GM18519 (cell line): ENCODE results near the gene ANP32B.

ENCODE experiments used
- ATAC-seq: cut with Tn5 transposase; IDR thresholded peaks from one replicate; pipeline ENCODE4 v1.9.1; 2021; ENCODE audit warnings: mild to moderate bottlenecking, moderate library complexity; ENCODE audit not compliant: unreplicated experiment, low FRiP score

The ANP32B gene

DNA sequence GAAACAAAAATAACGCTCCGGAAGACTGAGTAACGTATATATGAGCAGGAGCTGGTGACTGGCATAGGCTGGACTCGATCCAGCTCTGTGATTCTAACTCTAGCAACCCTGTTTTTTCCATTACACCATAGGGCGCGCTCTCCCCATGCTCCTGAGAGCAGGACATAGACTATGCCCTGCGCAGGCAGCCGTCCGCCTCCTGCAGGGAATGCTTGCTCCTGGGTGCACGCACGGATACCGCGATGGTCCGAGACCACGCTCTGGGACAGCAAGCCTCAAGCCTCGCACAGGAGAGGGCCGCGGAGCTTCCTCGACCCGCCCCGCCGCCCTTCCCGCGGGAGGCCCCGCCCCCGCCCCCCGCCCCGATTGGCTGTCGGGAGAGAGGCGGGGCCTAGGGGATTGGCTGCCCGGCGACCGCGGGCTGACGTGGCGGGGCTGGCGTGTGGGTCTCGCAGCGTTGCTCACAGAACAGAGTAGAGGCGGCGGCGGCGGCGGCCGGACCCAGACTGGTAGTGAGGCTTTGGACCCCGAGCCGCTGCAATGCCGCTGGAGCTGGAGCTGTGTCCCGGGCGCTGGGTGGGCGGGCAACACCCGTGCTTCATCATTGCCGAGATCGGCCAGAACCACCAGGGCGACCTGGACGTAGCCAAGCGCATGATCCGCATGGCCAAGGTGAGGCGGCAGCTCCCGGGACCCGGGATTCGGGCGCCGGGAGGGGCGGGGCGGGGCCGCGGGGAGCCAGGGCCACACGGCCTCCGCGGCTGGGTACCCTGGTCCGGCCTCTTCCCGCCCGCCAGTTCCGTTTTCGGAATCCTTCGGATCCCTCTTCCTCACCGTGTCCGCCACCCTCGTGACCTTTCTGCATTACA is 73.4 kb downstream of the ANP32B start, which contains the start of gene NANS:
TSS of gene NANS (plus strand) at position 464 of the 869 bp plus-strand sequence. CDS start at position 541, 77 bp downstream.
- peak; percentile 78 for ATAC-seq

DNA sequence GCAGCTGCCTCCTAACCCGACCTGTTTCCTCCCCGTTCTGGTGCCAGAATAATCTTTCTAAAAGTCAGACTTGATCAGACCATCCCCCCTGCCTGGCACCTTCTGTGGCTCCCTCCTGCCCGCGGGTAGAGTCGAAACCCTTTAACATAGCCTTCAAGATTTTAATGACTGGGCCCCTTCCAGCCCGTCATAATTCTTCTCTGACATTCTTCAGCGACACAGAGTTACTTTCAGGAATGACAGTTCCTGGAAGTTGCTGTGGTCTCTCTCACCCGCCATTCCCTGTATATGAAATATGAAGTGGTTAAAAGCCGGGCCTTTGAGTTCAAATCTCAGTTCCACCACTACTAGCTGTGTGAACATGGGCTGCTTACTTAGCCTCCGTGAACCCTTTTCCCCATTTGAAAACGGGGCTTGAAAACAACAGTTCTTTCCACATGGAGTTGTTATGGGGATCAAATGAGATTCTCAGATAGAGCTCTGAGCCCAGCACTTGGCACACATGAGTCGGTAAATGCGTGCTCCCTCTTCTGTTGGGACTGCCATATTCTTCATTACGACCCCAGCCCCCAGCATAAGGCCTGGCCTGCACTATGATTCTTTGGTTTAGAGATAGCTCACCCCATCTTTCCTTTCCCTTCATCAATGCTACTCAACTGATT is 74.1 kb downstream of the ANP32B start:
- ATAC-seq, result no peak

DNA sequence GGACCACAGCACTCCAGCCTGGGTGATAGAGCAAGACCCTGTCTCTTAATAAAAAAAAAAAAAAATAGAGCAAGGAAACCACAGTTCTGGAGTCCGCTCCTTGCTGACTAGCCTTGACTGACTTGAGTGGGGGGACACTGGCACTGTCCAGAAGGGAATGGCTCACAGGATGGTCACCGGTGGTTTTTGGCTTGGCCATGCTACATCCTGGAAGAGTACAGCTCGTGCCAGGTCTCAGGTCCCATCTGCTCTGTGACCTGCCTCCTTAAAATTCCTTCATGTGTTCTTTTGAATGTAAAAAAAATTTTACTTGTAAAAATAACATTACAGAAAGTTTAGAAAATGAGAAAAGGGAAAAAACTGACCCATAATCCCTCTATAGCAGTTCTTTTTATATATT is 79.0 kb downstream of the ANP32B start:
- no peak for ATAC-seq

DNA sequence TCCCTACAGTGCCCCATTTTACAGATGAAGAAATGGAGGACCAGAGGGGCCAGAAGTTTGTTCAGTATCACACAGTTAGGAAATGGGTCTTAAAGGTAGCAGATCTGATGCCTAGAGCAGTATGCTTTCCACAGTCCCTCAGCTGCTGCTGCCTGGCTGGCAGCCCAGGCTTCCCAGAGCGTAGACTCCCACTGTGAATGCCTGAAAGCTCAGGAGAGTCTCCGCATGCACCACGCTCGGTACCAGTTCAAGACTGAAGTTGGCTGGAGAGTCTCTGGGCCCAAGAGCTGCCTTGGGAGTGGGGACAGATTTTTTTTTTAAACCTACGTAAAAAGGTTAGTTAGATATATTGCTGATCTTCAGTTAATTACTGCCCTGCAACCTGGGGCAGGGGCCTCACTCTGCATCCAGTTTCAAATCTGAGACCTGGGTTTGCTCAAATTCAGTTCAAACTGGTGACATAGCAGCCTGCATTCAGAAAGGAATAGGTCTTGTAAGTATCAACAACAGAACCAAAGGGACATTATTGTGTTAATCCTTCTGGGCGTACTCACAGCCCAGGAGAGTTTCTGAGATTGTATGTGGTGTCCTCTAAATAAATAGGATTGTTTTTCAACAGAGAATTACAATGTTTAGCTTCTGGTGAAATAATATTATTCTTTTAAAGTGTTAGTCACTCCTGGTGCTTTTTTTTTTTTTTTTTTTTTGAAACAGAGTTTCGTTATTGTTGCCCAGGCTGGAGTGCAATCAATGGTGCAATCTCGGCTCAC is 81.7 kb downstream of the ANP32B start:
- ATAC-seq, result no peak
